GM12878 (cell line): ENCODE measurements around the gene SORL1. TPM values are rescaled to one million over a fixed set of nuclear protein-coding genes. Genes with fewer than 3 reads are reported as not detected.

Experiments
- ATAC-seq: fragments of 200-7000 bp; cut with Tn5 transposase; 3 replicates; pipeline ENCODE4 v1.9.1; 2020; ENCODE audit warnings: mild to moderate bottlenecking, moderate library complexity
- BruUV-seq: library from RNA; stranded (reverse); fragments of 400-500 nt; replicated peaks from 2 replicates; lab custom pipeline; 2021; lab: Mats Ljungman, UMichigan
- CTCF ChIA-PET: fragments of 300-600 bp; sonication (Branson Sonifier 250); formaldehyde crosslinking; extraction: SDS; loops from one replicate; lab custom pipeline; 2021; ENCODE audit warnings: inconsistent platforms; lab: Yijun Ruan, JAX
- POLR2A ChIA-PET: fragments of 350-600 bp; formaldehyde crosslinking; extraction: SDS; loops from one replicate; lab custom pipeline; 2021; ENCODE audit warnings: inconsistent platforms; lab: Charles Lee
- RAD21 ChIA-PET: fragments of 300-600 bp; sonication (Branson Sonifier 250); formaldehyde crosslinking; loops from one replicate; lab custom pipeline; 2023; ENCODE audit warnings: antibody characterized with exemption; ENCODE audit not compliant: unreplicated experiment; lab: Charles Lee
- SMC1A ChIA-PET: fragments of 300-600 bp; sonication (Branson Sonifier 250); formaldehyde crosslinking; loops from one replicate; lab custom pipeline; 2023; ENCODE audit not compliant: unreplicated experiment, uncharacterized antibody; lab: Charles Lee
- DNase-seq: peaks from one replicate; pipeline ENCODE4 v3.0.0-alpha.2; 2011; ENCODE audit warnings: low read depth, low spot score
- FAIRE-seq: peaks from 3 replicates; lab custom pipeline; 2011; peaks lifted over from hg19 to GRCh38; lab: Jason Lieb, UNC
- H2AFZ ChIP-seq: 2 replicates; pipeline ENCODE4 v1.6.0; 2011; ENCODE audit warnings: low read depth, low read length, control low read depth; ENCODE audit not compliant: control insufficient read depth
- H3K27ac ChIP-seq: 2 replicates; pipeline ENCODE4 v1.5.1; 2011; ENCODE audit warnings: control low read depth; ENCODE audit not compliant: control insufficient read depth, insufficient read depth
- H3K27me3 ChIP-seq, 2 experiments: replicated peaks in 1 of 2; 2 replicates each; pipeline versions ENCODE4 v1.6.0 to v1.6.1; 2011; ENCODE audit warnings: low read length in 1 of 2; ENCODE audit not compliant: control insufficient read depth in 2 of 2, insufficient read depth in 2 of 2
- H3K36me3 ChIP-seq, 2 experiments: 2 replicates each; pipeline ENCODE4 v1.5.1; 2011; ENCODE audit warnings: low read length in 1 of 2; ENCODE audit not compliant: control insufficient read depth in 2 of 2, insufficient read depth in 2 of 2
- H3K4me1 ChIP-seq: 2 replicates; pipeline ENCODE4 v1.6.1; 2011; ENCODE audit warnings: mild to moderate bottlenecking, low read length, moderate library complexity, mixed read lengths; ENCODE audit not compliant: control insufficient read depth, insufficient read depth
- H3K4me2 ChIP-seq: 2 replicates; pipeline ENCODE4 v1.6.0; 2011; ENCODE audit warnings: control low read depth; ENCODE audit not compliant: control insufficient read depth, insufficient read depth
- H3K4me3 ChIP-seq: fragments of 200-600 bp; sonication (generic); 2 replicates; pipeline ENCODE4 v1.5.1; 2016
- H3K79me2 ChIP-seq: 2 replicates; pipeline ENCODE4 v1.6.0; 2011; ENCODE audit warnings: low read length; ENCODE audit not compliant: control insufficient read depth, insufficient read depth
- H3K9ac ChIP-seq: 2 replicates; pipeline ENCODE4 v1.8.0; 2011; ENCODE audit warnings: low read length, control low read depth, mixed read lengths; ENCODE audit not compliant: control insufficient read depth, insufficient read depth
- H3K9me3 ChIP-seq: replicated peaks from 3 replicates; pipeline ENCODE4 v1.5.1; 2011; ENCODE audit warnings: mild to moderate bottlenecking, low read length; ENCODE audit not compliant: control insufficient read depth, insufficient read depth
- H4K20me1 ChIP-seq: 2 replicates; pipeline ENCODE4 v1.6.0; 2011; ENCODE audit not compliant: control insufficient read depth, insufficient read depth
- ATF7 ChIP-seq: fragments of 450-650 bp; IDR thresholded peaks from 2 replicates; pipeline ENCODE4 v1.6.1; 2016; ENCODE audit warnings: low read depth, mild to moderate bottlenecking
- BMI1 ChIP-seq: fragments of 450-650 bp; IDR thresholded peaks from 2 replicates; pipeline ENCODE4 v1.6.1; 2016; ENCODE audit warnings: mild to moderate bottlenecking, moderate library complexity, borderline replicate concordance
- E4F1 ChIP-seq: fragments of 450-650 bp; IDR thresholded peaks from 2 replicates; pipeline ENCODE4 v1.6.1; 2018; ENCODE audit warnings: borderline replicate concordance, mild to moderate bottlenecking; ENCODE audit not compliant: partially characterized antibody
- GABPA ChIP-seq: IDR thresholded peaks from 2 replicates; pipeline ENCODE4 v1.6.1; 2014; ENCODE audit warnings: antibody characterized with exemption, low read depth, mild to moderate bottlenecking, inconsistent platforms
- HCFC1 ChIP-seq: fragments of 150-350 bp; IDR thresholded peaks from 2 replicates; pipeline ENCODE4 v1.6.1; 2014; ENCODE audit warnings: low read length
- NFYA ChIP-seq: IDR thresholded peaks from 2 replicates; pipeline ENCODE4 v1.6.1; 2011; ENCODE audit warnings: low read depth, mild to moderate bottlenecking, low read length, improper control_type of control experiment, borderline replicate concordance
- NKRF ChIP-seq: fragments of 450-650 bp; conservative IDR thresholded peaks from 2 replicates; pipeline ENCODE4 v1.6.1; 2017; ENCODE audit warnings: mild to moderate bottlenecking, moderate library complexity
- NR2C1 ChIP-seq: fragments of 450-650 bp; IDR thresholded peaks from 2 replicates; pipeline ENCODE4 v1.6.1; 2017; ENCODE audit warnings: antibody characterized with exemption, mild to moderate bottlenecking, moderate library complexity
- NRF1 ChIP-seq: conservative IDR thresholded peaks from 2 replicates; pipeline ENCODE4 v1.6.1; 2011; ENCODE audit warnings: mild to moderate bottlenecking, low read depth, low read length, improper control_type of control experiment
- PML ChIP-seq: IDR thresholded peaks from 2 replicates; pipeline ENCODE4 v1.6.1; 2012; ENCODE audit warnings: low read length, inconsistent platforms
- RB1 ChIP-seq: fragments of 450-650 bp; formaldehyde crosslinking; IDR thresholded peaks from 2 replicates; pipeline ENCODE4 v1.6.1; 2017; ENCODE audit warnings: mild to moderate bottlenecking, borderline replicate concordance
- RUNX3 ChIP-seq: IDR thresholded peaks from 2 replicates; pipeline ENCODE4 v1.6.1; 2012; ENCODE audit warnings: low read length, inconsistent platforms
- SIX5 ChIP-seq: IDR thresholded peaks from 2 replicates; pipeline ENCODE4 v1.6.1; 2011; ENCODE audit warnings: mild to moderate bottlenecking, low read depth, low read length, moderate library complexity; ENCODE audit not compliant: severe bottlenecking
- SP1 ChIP-seq: IDR thresholded peaks from one replicate; pipeline ENCODE4 v1.6.1; 2011; ENCODE audit warnings: low read depth, low read length
- SRF ChIP-seq, 2 experiments: IDR thresholded peaks; 2 replicates each; pipeline ENCODE4 v1.6.1; 2011; ENCODE audit warnings: low read depth in 2 of 2, low read length in 2 of 2, mild to moderate bottlenecking in 1 of 2, moderate library complexity in 1 of 2
- TBL1XR1 ChIP-seq: IDR thresholded peaks from 2 replicates; pipeline ENCODE4 v1.6.1; 2012; ENCODE audit warnings: low read depth, low read length, improper control_type of control experiment
- ZBTB33 ChIP-seq: fragments of 450-650 bp; IDR thresholded peaks from 2 replicates; pipeline ENCODE4 v1.6.1; 2017; ENCODE audit warnings: mild to moderate bottlenecking
- ZNF207 ChIP-seq: fragments of 450-650 bp; IDR thresholded peaks from 2 replicates; pipeline ENCODE4 v1.6.1; 2014; ENCODE audit warnings: antibody characterized with exemption, mild to moderate bottlenecking, borderline replicate concordance
- WGBS: methylation state at CpG from one replicate; pipeline ENCODE4 v1.1.6; 2016; ENCODE audit warnings: low lambda C conversion rate; ENCODE audit not compliant: insufficient replicate concordance, insufficient coverage; ENCODE audit errors: missing lambda C conversion rate; 5-methylcytosine and 5-hydroxymethylcytosine counted together
- in situ Hi-C: fragments of 300-500 bp; cut with MboI; formaldehyde crosslinking; loops from 9 replicates; pipeline ENCODE4 v1.14.3; 2018; ENCODE audit warnings: mixed read lengths
- intact Hi-C: fragments of 100-400 bp; cut with micrococcal nuclease; formaldehyde crosslinking; loops from one replicate; pipeline ENCODE4 v1.14.2; 2022; ENCODE audit not compliant: unreplicated experiment
- polyA plus RNA-seq, 11 experiments: library from polyadenylated mRNA; depleted of rRNA in 4 of 11; unstranded in 6 of 11; stranded (reverse) in 5 of 11; fragments of >200 nt; fragmentation: Nextera tagmentation in 4 of 11; fragmentation: Illumina TruSeq in 1 of 11; extraction: Ambion mirVana in 4 of 11; extraction: Trizol in 1 of 11; gene quantifications; 1 replicate in 1 of 11; 2 replicates in 10 of 11; pipeline versions ENCODE4 v1.2.1 to v1.2.3, GENCODE V29; 2011 to 2016; ENCODE audit warnings: inconsistent platforms in 2 of 11, missing spikeins in 2 of 11, low read depth in 1 of 11
- total RNA-seq, 4 experiments: library from RNA; depleted of rRNA in 3 of 4; stranded (reverse); fragments of >200 nt in 3 of 4; fragmentation: Illumina TruSeq in 1 of 4; extraction: Trizol in 1 of 4; gene quantifications; 2 replicates each; pipeline versions ENCODE4 v1.2.1 to v1.2.3, GENCODE V29; 2013 to 2021

Gene SORL1
- total and polyA plus RNA-seq, 10 of the 15 experiments (the other 5 are each of a cell fraction or from before 2014, with no cell fraction given) = 20.2 to 107 (median 59.9) TPM

DNA sequence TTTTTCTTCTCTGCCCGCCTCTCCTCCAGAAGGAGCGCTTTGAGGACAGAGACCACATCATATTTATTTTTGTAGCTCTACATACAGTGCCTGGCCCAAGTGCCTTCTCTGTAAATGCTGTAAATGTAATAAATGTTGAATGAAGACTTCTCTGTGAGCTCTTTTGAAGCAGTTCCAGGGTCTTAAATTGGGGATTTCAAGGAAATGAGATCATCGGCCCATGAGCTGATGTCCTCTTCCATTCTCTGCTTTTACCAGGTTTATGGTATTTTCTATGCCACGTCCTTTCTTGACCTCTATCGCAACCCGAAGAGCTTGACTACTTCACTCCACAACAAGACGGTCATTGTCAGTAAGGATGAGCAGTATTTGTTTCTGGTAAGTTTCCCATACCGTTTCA lies 166.4 kb downstream of the SORL1 start (continued):
- TF ChIP-seq E4F1 = no peak

DNA sequence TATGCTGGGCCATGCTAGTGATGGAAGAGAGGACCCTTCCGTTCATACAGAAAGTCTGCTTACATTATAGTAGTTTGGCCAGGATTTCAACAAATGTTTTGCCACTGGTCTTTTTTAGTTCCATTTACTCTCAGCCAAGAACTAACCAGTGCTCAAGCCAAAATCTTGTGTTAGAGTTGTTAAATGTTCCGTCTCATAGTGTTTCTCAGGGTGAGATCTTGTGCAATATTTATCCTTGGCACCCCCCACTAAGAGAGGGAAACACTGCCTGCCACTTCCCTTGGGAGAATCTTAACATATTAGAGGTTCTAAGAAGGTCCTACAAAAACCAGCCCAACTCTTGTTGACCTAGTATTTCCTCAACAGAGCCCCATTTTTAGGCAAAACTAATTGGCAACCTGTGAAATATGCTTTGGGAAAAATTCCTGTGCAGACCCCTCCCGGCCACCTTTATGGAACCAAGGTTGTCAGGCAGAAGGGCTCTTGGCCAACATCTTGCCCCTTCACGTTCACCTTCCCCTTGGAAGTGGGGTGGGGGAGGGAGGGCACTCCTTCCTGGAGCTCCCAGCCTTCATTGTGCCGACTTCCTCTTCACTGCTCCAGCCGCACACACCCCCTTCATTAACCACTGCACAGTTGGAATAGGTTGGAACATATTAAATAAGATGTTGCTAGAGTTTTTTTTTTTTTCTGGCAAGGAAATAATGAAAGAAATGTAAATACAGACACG lies 173.8 kb downstream of the SORL1 start:
- no peaks in the 10 kb centered on the region for H4K20me1 ChIP-seq
- ChIA-PET CTCF (no interaction called here), POLR2A (no interaction called here), RAD21 (interaction anchor here (1.5 kb wide), 1 partner anchor 29 kb away, joined by 3 read pairs; no protein-coding TSS in a partner anchor), SMC1A (no interaction called here)
- H3K4me2 ChIP-seq = no peak overlapping the region
- H3K27ac ChIP-seq = no peak overlapping the region
- no peak for ATAC-seq
- no peak overlapping the region for H2AFZ ChIP-seq
- no peak for DNase-seq
- no peak overlapping the region for H3K9ac ChIP-seq
- no peaks in the 10 kb centered on the region for H3K27me3 ChIP-seq
- H3K4me3 ChIP-seq = no peak overlapping the region
- no peaks in the 10 kb centered on the region for H3K9me3 ChIP-seq
- no peak for FAIRE-seq
- WGBS = 82% methylated on average over 7 of the region's 7 CpGs
- no TSS peak for BruUV-seq
- peaks cover 25 to 55% of the 10 kb centered on the region in 2 experiments for H3K36me3 ChIP-seq
- H3K79me2 ChIP-seq = no peaks in the 10 kb centered on the region
- in situ Hi-C loops = no loop called here
- intact Hi-C loops = no loop called here
- H3K4me1 ChIP-seq = no peaks in the 10 kb centered on the region
- no peak for TF ChIP-seq SP1
- no peak for TF ChIP-seq RB1
- no peak for TF ChIP-seq ZNF207
- no peak for TF ChIP-seq HCFC1
- TF ChIP-seq RUNX3 = no peak
- no peak for TF ChIP-seq ATF7
- no peak for TF ChIP-seq NFYA
- no peak for TF ChIP-seq SIX5
- TF ChIP-seq GABPA = no peak
- no peak for TF ChIP-seq ZBTB33
- TF ChIP-seq BMI1 = no peak
- TF ChIP-seq TBL1XR1 = no peak
- no peak for TF ChIP-seq NKRF
- no peak for TF ChIP-seq NR2C1
- no peak for TF ChIP-seq NRF1
- no peak for TF ChIP-seq PML
- no peak for TF ChIP-seq SRF (IDR thresholded peaks at IDR 0.05; ENCODE audit: low read depth in 2 of 2, low read length in 2 of 2)
